ENCODE measurements around the gene TMEM38B.
"Not testable (repeated sequence)": the region's sequence is repeated elsewhere in the genome, so short reads cannot be mapped to it uniquely, and the experiment has no call there.

The TMEM38B gene

DNA sequence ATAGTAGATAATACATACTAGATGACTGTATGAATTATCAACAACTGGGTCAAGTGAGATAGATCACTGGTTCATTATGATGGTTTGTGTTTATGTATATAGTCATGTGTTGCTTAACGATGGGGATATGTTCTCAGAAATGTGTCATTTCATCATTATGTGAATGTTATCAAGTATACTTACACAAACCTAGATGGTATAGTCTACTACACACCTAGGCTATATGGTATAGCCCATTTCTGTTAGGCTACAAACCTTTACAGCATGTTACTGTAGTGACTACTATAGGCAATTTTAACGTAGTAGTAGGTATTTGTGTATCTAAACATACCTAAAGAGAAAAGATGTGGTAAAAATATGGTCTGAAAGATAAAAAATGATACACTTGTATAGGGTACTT lies 31.0 kb downstream of the TMEM38B start:
- no peak for DNase-seq

DNA sequence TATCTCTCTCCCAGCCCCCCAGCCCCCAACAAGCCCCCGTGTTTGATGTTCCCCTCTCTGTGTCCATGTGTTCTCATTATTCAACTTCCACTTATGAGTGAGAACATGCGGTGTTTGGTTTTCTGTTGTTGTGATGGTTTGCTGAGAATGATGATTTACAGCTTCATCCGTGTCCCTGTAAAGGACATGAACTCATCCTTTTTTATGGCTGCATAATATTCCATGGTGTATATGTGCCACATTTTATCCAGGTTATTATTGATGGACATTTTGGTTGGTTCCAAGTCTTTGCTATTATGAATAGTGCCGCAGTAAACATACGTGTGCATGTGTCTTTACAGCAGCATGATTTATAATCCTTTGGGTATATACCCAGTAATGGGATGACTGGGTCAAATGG lies 33.9 kb downstream of the TMEM38B start:
- DNase-seq, result not testable (repeated sequence)

DNA sequence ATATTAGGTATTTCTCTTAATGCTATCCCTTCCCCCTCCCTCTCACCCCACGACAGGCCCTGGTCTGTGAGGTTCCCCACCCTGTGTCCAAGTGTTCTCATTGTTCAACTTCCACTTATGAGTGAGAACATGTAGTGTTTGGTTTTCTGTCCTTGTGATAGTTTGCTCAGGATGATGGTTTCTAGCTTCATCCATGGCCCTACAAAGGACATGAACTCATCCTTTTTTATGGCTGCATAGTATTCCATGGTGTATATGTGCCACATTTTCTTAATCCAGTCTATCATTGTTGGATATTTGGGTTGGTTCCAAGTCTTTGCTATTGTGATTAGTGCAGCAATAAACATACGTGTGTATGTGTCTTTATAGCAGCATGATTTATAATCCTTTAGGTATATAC lies 37.1 kb downstream of the TMEM38B start:
- not testable (repeated sequence) for DNase-seq

DNA sequence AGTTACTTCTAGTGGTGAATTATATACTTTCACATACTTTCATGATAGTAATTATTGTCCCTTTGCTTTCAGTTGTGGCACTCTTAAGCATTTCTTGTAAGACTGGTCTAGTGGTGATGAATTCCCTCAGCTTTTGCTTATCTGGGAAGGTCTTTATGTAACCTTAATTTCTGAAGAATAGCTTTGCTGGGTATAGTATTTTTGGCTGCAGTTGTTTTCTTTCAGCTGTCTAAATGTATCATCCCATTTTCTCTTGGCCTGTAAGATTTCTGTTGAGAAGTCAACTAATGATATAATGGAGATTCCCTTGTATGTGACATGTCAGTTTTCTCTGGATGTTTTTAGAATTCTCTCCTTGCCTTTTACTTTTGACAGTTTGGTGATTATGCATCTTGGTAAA lies 41.0 kb downstream of the TMEM38B start:
- DNase-seq, result no peak

DNA sequence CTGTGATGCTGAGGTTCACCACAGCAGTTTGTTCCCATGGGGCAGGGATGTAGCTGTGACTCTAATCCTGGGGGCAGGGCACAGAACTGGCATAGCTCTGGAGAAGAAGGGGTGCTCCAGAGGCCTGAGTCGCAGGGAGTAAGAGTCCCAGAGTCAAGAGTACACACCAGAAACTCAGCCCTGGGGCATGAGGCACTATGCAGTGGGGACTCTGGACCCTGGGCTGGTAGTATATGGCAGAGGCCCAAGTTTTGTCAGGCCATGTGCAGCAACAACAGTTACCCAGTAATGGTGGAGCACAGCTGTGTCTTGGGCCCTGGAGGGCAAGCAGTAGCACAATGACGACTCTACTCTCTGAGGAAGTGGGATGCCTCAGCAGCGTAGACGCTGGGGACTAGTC lies 42.9 kb downstream of the TMEM38B start:
- no peak for DNase-seq

DNA sequence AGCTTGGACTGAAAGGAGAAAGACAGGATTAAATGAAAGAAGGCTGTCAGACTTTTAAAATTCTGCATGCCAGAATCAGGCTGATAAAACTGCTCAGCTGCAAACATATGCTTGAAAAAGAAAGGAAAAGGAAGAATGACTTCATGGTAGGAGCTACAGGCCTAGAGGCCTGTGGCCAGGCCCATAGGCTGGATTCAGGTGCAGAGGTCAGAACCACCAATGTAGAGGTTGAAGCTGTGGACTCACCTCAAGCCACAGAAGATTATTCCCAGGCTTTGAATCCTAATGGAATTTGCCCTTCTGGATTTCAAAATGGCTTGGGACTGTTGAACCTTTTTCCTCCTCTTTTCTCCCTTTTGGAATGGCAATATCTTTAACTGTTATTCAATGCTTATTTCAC lies 47.7 kb downstream of the TMEM38B start:
- no peak for DNase-seq

DNA sequence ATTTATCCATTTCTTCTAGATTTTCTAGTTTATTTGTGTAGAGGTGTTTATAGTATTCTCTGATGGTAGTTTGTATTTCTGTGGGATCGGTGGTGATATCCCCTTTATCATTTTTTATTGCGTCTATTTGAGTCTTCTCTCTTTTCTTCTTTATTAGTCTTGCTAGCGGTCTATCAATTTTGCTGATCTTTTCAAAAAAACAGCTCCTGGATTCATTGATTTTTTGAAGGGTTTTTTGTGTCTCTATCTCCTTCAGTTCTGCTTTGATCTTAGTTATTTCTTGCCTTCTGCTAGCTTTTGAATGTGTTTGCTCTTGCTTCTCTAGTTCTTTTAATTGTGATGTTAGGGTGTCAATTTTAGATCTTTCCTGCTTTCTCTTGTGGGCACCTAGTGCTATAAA lies 53.0 kb downstream of the TMEM38B start:
- DNase-seq, result not testable (repeated sequence)

DNA sequence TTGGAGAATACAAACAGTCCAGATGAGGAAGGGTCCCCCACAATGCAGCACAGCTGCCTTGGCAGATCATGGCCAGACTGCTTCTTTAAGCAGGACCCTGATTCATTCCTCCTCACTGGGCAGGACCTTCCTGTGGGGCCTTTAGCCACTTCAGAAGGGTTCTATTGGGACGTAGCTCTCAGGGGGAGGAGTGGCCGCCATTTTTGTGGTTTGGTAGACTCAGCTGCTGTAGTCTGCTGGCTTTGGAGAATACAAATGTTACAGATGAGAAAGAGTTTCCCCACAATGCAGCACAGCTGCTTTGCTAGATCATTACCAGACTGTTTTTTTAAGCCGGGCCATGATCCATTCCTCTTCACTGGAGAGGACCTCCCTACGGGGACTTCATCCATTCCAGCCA lies 57.4 kb downstream of the TMEM38B start:
- DNase-seq, result no peak

DNA sequence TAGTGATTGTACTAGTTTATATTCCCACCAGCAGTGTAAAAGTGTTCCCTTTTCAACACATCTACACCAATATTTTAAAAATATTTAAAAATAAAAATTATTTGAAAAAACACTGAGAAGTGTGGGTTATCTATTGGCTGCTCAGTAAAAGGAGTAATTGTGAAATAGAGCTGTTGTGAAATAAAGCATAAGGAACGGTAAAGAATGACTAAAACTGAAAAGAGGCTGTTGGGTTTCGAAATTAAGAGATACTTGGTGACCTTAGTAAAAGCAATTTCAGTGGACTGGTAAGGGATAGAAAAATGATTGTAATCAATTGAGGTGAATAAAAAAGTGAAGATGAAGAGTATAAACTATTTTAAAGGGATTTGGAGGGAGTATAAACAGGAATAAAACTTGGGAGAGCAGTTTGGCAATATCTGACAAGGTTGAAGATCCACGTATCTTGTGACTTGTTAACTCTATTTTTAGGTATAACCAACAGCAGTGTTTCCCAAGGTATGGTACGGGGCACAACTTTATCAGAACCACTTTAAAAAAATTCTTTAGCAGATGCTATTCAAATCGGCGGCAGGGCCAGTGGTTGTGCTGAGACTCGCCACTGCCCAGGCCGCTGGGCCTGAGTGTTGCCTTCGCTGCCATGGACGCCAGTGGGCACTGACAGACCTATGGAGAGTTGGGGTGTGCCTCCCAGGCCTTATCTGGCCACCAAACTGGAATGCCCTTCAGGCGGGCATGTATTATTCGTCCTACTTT lies 63.3 kb downstream of the TMEM38B start:
- no peak for DNase-seq

DNA sequence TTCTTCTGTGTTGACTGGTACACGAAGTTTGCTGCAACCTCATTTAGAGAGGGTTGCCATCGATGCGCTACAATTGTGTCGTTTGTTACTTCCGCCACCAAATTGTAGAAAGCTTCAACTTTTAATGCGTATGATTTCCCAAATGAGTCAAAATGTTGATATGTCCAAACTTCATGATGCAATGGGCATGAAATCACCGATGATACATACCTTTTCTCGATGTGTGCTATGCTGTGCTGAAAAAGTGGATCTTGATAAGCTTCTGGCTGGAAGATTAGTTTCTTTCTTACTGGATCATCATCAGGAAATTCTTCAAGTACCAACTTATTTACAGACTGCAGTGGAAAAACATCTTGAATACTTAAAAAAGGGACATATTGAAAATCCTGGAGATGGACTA lies 65.7 kb downstream of the TMEM38B start:
- no peak for DNase-seq

DNA sequence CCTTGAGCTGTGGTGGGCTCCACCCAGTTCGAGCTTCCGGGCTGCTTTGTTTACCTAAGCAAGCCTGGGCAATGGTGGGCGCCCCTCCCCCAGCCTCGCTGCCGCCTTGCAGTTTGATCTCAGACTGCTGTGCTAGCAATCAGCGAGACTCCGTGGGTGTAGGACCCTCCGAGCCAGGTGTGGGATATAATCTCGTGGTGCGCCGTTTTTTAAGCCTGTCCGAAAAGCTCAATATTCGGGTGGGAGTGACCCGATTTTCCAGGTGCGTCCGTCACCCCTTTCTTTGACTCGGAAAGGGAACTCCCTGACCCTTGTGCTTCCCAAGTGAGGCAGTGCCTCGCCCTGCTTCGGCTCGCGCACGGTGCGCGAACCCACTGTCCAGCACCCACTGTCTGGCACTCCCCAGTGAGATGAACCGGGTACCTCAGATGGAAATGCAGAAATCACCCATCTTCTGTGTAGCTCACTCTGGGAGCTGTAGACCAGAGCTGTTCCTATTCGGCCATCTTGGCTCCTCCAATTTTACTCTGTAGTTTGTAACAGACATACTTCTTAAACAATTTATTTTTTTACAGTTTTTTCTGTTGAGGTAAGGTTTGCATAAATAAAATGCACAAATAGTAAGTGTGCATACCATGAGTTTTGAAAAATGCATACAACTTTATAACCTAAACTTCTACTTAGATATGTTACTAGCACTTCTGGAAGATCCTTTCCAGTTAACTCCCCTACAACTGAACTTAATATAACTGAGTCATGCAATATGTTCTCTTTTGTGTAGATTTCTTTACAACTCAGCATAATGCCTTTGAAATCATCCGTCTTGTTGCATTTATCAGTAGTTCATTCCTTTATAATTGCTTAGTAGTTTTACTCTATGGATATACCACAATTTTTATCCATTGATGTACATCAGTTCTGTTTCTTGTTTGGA lies 88.5 kb downstream of the TMEM38B start:
- not testable (repeated sequence) for DNase-seq

DNA sequence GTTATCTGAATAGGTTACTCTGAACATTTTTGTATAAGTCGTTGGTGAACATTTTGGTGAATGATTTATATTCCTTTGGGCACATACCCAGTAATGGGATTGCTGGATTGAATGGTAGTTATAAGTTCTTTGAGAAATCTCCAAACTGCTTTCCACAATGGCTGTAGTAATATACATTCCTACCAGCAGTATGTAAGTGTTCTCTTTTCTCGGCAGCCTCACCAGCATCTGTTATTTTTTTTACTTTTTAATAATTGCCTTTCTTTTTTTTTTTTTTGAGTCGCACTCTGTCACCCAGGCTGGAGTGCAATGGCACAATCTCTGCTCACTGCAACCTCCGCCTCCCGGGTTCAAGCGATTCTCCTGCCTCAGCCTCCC lies 89.1 kb downstream of the TMEM38B start:
- not testable (repeated sequence) for DNase-seq

DNA sequence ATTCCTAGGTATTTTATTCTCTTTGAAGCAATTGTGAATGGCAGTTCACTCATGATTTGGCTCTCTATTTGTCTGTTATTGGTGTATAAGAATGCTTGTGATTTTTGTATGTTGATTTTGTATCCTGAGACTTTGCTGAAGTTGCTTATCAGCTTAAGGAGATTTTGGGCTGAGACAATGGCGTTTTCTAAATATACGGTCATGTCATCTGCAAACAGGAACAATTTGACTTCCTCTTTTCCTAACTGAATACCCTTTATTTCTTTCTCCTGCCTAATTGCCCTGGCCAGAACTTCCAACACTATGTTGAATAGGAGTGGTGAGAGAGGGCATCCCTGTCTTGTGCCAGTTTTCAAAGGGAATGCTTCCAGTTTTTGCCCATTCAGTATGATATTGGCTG lies 92.5 kb downstream of the TMEM38B start:
- DNase-seq, result not testable (repeated sequence)

DNA sequence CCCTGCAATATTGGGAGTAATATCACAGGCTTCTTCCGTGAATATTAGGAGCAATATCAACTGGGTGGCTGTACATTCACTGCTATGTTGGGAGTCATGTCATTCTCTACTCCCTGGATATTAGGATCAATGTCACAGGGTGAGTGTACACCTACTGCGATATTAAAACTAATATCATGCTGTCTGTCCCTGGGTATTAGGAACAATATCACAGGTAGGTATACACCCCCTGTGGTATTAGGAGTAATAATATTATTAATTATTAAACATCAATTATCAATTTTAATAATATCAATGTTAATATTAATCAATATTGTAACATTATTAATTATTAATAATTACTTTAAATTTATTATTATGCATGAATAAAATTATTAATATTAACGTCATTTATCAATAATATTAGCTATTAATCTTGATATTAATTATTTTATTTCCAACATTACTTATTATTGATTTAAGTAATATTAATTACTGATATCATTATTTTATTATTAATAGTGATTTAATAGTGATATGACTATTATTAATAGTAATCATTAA lies 121.9 kb downstream of the TMEM38B start:
- DNase-seq, result no peak

DNA sequence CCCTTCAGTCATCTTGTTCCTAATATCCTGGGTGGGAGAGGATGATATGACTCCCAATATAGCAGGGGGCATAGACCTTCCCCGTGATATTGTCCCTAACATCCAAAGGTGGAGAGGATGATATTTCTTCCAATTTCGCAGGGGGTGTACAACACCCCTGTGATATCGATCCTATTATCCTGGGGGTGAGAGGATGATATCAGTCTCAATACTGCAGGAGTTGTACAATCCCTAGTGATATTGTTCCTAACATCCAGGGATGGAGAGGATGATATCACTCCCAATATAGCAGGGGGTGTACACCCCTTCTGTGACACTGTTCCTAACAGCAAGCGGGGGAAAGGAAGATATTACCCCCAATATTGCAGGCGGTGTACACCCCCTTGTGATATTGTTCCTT lies 122.6 kb downstream of the TMEM38B start:
- DNase-seq, result no peak

DNA sequence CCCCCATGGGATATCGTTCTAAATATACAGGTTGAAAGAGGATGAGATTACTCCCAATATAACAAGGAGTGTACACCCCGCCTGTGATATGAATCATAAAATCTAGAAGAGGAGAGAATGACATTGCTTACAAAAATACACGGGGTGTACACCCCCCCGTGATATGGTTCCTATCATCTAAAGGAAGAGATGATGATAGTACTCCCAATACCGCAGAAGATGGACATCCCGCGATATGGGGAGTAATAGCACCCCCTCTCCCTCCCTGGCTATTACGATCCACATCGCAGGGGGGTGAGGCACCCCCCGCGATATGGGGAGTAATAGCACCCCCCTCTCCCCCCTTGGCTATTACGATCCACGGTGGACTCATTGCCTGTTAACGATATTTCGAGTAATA lies 124.6 kb downstream of the TMEM38B start:
- DNase-seq, result no peak

DNA sequence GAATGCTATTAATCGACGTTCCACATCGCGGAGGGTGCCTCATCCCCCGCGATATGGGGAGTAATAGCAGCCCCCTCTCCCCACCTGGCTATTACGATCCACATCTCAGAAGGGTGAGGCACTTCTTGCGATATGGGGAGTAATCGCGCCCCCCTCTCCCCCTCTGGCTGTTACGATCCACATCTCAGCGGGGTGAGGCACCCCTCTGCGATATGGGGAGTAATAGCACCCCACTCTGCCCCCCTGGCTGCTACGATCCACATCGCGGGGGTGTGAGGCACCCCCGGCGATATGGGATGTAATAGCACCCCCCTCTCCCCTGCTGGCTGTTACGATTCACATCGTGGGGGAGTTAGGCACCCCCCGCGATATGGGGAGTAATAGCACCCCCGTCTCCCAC lies 128.5 kb downstream of the TMEM38B start:
- no peak for DNase-seq
